Measurements from ENCODE around the gene SEL1L2.

DNA sequence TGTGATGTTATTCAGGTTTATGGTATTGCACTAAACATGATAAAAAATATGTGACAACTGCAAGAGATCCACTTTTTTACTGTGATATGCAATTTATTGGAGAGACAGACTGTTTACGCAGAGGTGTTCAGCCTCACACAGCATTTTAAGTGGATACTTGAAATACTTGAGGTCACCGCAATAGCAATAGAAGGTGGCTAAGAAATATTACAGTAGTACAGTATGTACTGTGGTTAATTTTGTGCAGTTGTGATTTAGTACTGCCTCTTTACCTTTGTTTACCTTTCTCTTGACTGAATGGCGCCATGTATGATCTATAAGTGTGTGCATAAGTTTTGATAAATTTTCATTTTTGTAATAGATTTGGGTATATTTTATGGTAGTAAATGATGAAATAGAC lies 22.3 kb upstream of the SEL1L2 start:
- TF ChIP-seq, protein P1, sequence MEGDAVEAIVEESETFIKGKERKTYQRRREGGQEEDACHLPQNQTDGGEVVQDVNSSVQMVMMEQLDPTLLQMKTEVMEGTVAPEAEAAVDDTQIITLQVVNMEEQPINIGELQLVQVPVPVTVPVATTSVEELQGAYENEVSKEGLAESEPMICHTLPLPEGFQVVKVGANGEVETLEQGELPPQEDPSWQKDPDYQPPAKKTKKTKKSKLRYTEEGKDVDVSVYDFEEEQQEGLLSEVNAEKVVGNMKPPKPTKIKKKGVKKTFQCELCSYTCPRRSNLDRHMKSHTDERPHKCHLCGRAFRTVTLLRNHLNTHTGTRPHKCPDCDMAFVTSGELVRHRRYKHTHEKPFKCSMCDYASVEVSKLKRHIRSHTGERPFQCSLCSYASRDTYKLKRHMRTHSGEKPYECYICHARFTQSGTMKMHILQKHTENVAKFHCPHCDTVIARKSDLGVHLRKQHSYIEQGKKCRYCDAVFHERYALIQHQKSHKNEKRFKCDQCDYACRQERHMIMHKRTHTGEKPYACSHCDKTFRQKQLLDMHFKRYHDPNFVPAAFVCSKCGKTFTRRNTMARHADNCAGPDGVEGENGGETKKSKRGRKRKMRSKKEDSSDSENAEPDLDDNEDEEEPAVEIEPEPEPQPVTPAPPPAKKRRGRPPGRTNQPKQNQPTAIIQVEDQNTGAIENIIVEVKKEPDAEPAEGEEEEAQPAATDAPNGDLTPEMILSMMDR (IDR thresholded peaks at IDR 0.05; ENCODE audit: low read depth, low read length, poor library complexity, severe bottlenecking) = no peak
- no peak for TF ChIP-seq EZH2phosphoT487 (IDR thresholded peaks at IDR 0.05; ENCODE audit: borderline replicate concordance, low read length)
